Measurements from ENCODE around the gene SORCS2.

The SORCS2 gene

DNA sequence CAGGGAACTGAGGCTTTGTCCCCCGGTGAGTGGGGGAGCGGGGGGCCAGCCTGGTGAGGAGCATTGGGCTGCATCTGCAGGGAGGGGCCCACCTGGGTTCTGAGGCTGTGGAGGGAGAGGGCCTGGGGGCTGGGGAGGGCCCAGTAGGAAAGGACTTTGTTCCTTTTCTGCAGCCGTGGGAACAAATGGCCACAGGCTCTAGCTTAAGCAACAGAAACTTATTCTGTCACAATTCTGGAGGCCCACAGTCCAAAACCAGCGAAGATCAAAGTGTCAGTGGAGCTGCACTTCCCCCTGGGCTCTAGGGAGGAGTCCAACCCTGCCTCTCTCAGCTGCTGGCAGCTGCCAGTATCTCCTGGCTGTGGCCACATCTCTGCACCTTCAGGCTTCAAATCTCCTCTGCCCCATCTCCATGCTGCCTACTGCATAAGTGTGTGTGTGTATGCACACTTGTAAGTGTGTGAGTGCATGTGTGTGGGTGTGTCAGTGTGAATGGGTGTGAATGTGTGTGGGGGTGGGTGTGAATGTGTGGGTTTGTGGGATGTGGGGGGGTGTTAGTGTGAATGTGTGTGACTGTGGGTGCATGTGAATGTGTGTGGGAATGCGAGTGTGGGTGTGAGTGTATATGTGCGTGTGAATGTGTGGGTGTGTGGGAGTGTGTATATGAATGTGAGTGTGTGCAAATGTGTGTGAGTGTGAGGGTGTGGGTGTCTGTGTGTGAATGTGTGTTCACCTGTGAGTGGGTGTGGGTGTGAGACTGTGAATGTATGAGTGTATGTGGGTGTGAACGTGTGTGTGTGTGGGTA, 446.8 kb downstream of the SORCS2 start:
- no peak overlapping the region for H3K4me3 ChIP-seq (ENCODE audit: low read depth, low read length)
- TF ChIP-seq CTCF (conservative IDR thresholded peaks at IDR 0.05; ENCODE audit: low read depth, low read length) = no peak
- DNase-seq (ENCODE audit: low read depth) = no peak

DNA sequence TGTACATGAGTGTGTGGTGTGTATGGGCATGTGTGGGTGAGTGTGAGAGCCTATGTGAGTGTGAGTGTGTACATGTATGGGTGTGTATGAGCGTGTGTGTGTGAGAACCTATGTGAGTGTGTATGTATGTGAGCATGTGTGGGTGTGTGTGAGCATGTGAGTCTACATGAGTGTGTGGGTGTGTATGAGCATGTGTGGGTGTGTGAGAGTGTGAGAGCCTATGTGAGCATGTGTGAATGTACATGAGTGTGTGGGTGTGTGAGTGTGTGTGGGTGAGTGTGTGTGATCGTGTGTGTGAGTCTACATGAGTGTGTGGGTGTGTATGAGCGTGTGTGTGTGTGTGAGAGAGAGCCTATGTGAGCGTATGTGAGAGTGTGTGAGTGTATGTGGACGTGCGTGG, 447.8 kb downstream of the SORCS2 start:
- DNase-seq (ENCODE audit: low read depth) = no peak
- no peak for TF ChIP-seq CTCF (conservative IDR thresholded peaks at IDR 0.05; ENCODE audit: low read depth, low read length)
- H3K4me3 ChIP-seq (ENCODE audit: low read depth, low read length) = no peak overlapping the region

GRCh38 chr4:7641712-7642111, 449.4 kb downstream of the SORCS2 start:
- H3K4me3 ChIP-seq (ENCODE audit: low read depth, low read length) = no peak overlapping the region
- TF ChIP-seq CTCF (conservative IDR thresholded peaks at IDR 0.05; ENCODE audit: low read depth, low read length) = no peak
- DNase-seq (ENCODE audit: low read depth) = no peak

- no peak for DNase-seq (ENCODE audit: low read depth)
- no peak for TF ChIP-seq CTCF (conservative IDR thresholded peaks at IDR 0.05; ENCODE audit: low read depth, low read length)
- H3K4me3 ChIP-seq (ENCODE audit: low read depth, low read length) = no peak overlapping the region
These were observed 450.6 kb downstream of the SORCS2 start for GRCh38 chr4:7642741-7643458.

DNA sequence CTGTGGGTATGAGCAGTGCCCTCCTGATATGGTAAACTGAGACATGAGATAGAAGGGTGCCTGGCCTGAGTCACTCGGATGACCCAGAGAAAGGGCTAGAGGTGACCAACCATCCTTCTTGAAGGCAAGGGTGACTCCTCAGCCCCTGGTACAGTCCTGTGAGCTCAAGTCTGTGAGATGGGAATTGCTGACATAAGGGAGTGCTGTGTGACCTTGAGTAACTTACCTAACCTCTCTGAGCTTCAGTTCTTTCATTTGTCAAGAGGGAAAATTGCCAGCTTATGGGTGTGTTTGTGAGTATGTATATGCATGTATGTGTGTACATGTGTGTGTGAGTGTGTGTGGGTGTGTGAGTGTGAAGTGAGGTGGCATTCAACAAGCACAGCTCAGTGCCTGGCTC, 452.8 kb downstream of the SORCS2 start:
- TF ChIP-seq CTCF (conservative IDR thresholded peaks at IDR 0.05; ENCODE audit: low read depth, low read length) = no peak
- H3K4me3 ChIP-seq (ENCODE audit: low read depth, low read length) = no peak overlapping the region
- no peak for DNase-seq (ENCODE audit: low read depth)

DNA sequence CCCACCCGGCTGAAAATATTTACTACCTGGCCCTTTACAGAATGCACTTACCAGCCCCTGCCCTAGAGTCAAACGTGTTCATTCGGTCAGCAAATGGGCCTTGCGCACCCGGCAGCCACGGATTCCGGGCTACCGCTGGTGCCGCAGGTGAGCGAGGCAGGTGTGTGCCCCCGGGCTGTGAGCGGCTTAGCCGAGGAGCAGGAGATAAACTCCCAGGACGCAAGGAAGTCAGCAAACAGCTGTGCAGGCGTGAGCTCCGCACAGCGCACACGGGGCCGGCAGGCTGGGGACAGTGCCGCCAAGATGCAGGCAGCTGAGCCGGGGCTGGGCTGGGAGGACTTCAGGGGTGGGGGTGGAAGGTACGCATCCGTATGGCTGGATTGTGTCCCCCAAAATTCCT, 453.6 kb downstream of the SORCS2 start:
- TF ChIP-seq CTCF (conservative IDR thresholded peaks at IDR 0.05; ENCODE audit: low read depth, low read length) = no peak
- DNase-seq (ENCODE audit: low read depth) = no peak
- no peak overlapping the region for H3K4me3 ChIP-seq (ENCODE audit: low read depth, low read length)

Measured in choroid plexus epithelial cell (primary cell).